Measurements from ENCODE around the gene KIF3B.
"Not testable (repeated sequence)": the region's sequence is repeated elsewhere in the genome, so short reads cannot be mapped to it uniquely, and the experiment has no call there.

The KIF3B gene

GRCh38 chr20:32333181-32333987 is 55.9 kb downstream of the KIF3B start:
- DNase-seq = no peak

- DNase-seq = peak; percentile 34
Observed at GRCh38 chr20:32333988-32334885, 56.8 kb downstream of the KIF3B start.

- no peak for DNase-seq
Observed at GRCh38 chr20:32336918-32337347, 59.5 kb downstream of the KIF3B start.

- DNase-seq = no peak
Observed at GRCh38 chr20:32337937-32338661, 60.6 kb downstream of the KIF3B start.

GRCh38 chr20:32338665-32339064 is 61.2 kb downstream of the KIF3B start:
- DNase-seq = no peak

- no peak for DNase-seq
Observed at GRCh38 chr20:32339116-32339515, 61.7 kb downstream of the KIF3B start.

- DNase-seq = not testable (repeated sequence)
Observed at GRCh38 chr20:32341053-32341452, 63.6 kb downstream of the KIF3B start.

- DNase-seq = no peak
Observed at GRCh38 chr20:32343439-32343838, 66.0 kb downstream of the KIF3B start.

- no peak for DNase-seq
Observed at GRCh38 chr20:32344835-32345506, 67.5 kb downstream of the KIF3B start.

- DNase-seq = no peak
Observed at GRCh38 chr20:32348207-32348606, 70.8 kb downstream of the KIF3B start.

GRCh38 chr20:32350421-32350820 is 73.0 kb downstream of the KIF3B start:
- no peak for DNase-seq

- no peak for DNase-seq
Observed at GRCh38 chr20:32352121-32352720, 74.8 kb downstream of the KIF3B start.

GRCh38 chr20:32353848-32354496 is 76.5 kb downstream of the KIF3B start:
- no peak for DNase-seq

GRCh38 chr20:32354592-32355416 is 77.4 kb downstream of the KIF3B start:
- DNase-seq = no peak

GRCh38 chr20:32355417-32355841 is 78.0 kb downstream of the KIF3B start:
- no peak for DNase-seq

GRCh38 chr20:32355907-32356621 is 78.6 kb downstream of the KIF3B start:
- not testable (repeated sequence) for DNase-seq

GRCh38 chr20:32356622-32357374 is 79.3 kb downstream of the KIF3B start:
- DNase-seq = no peak

- no peak for DNase-seq
Observed at GRCh38 chr20:32357375-32357868, 80.0 kb downstream of the KIF3B start.

Data from activated T-cell treated with anti-CD3 and anti-CD28 coated beads for 4 hours (primary cell).